Type B pancreatic cell (in vitro differentiated cells): ENCODE data around the gene TTLL11. TPM values are rescaled to one million over a fixed set of nuclear protein-coding genes. Genes with fewer than 3 reads are reported as not detected.
"Not testable (repeated sequence)": the region's sequence is repeated elsewhere in the genome, so short reads cannot be mapped to it uniquely, and the experiment has no call there.

Source experiments
- DNase-seq: peaks from one replicate; pipeline ENCODE4 v3.0.0; 2021; ENCODE audit warnings: mixed read lengths; ENCODE audit not compliant: unreplicated experiment; ENCODE audit errors: extremely low spot score
- H3K27ac Mint-ChIP-seq: 2 replicates; pipeline ENCODE4 v1.8.0; 2021; ENCODE audit warnings: mild to moderate bottlenecking, mixed read lengths
- H3K27me3 Mint-ChIP-seq: 2 replicates; pipeline ENCODE4 v1.8.0; 2021; ENCODE audit warnings: mixed read lengths
- H3K36me3 Mint-ChIP-seq: 2 replicates; pipeline ENCODE4 v1.8.0; 2021; ENCODE audit warnings: mixed read lengths
- H3K4me1 Mint-ChIP-seq: one replicate; pipeline ENCODE4 v1.8.0; 2021; ENCODE audit warnings: mixed read lengths; ENCODE audit not compliant: unreplicated experiment
- H3K4me3 Mint-ChIP-seq: 2 replicates; pipeline ENCODE4 v1.8.0; 2021; ENCODE audit warnings: mild to moderate bottlenecking, mixed read lengths
- H3K9me3 Mint-ChIP-seq: 2 replicates; pipeline ENCODE4 v1.8.0; 2021; ENCODE audit warnings: mixed read lengths
- CTCF ChIP-seq: fragments of 200-600 bp; sonication (generic); conservative IDR thresholded peaks from 2 replicates; pipeline ENCODE4 v1.5.0; 2021; ENCODE audit warnings: antibody characterized with exemption, mild to moderate bottlenecking
- total RNA-seq: library from RNA; stranded (reverse); gene quantifications from 2 replicates; pipeline ENCODE4 v1.2.1, GENCODE V29; 2021; ENCODE audit warnings: low replicate concordance

Gene TTLL11
- total RNA-seq, 1 donor from 2014 or later, result 8.6 TPM

GRCh38 chr9:121800376-121800775, 292.7 kb downstream of the TTLL11 start:
- H3K4me3 Mint-ChIP-seq, result no peak overlapping the region
- DNase-seq, result no peak
- no peak for TF ChIP-seq CTCF
- no peaks in the 10 kb centered on the region for H3K4me1 Mint-ChIP-seq
- no peaks in the 10 kb centered on the region for H3K36me3 Mint-ChIP-seq
- H3K27ac Mint-ChIP-seq, result no peak overlapping the region
- peaks cover 8% of the 10 kb centered on the region for H3K27me3 Mint-ChIP-seq
- peaks cover 11% of the 10 kb centered on the region for H3K9me3 Mint-ChIP-seq

GRCh38 chr9:121798941-121799340, 294.2 kb downstream of the TTLL11 start:
- Mint-ChIP-seq H3K27me3 (peaks cover 8% of the 10 kb centered on the region), H3K27ac (no peak overlapping the region), H3K4me3 (no peak overlapping the region), H3K4me1 (no peaks in the 10 kb centered on the region), H3K9me3 (peaks cover under 1% of the 10 kb centered on the region), H3K36me3 (no peaks in the 10 kb centered on the region)
- no peak for TF ChIP-seq CTCF
- no peak for DNase-seq

GRCh38 chr9:121797081-121797480, 296.0 kb downstream of the TTLL11 start:
- H3K27ac Mint-ChIP-seq, result no peak overlapping the region
- no peak for DNase-seq
- TF ChIP-seq CTCF, result no peak
- H3K4me1 Mint-ChIP-seq, result no peaks in the 10 kb centered on the region
- H3K4me3 Mint-ChIP-seq, result no peak overlapping the region
- H3K9me3 Mint-ChIP-seq, result no peaks in the 10 kb centered on the region
- peaks cover 8% of the 10 kb centered on the region for H3K27me3 Mint-ChIP-seq
- H3K36me3 Mint-ChIP-seq, result no peaks in the 10 kb centered on the region

DNA sequence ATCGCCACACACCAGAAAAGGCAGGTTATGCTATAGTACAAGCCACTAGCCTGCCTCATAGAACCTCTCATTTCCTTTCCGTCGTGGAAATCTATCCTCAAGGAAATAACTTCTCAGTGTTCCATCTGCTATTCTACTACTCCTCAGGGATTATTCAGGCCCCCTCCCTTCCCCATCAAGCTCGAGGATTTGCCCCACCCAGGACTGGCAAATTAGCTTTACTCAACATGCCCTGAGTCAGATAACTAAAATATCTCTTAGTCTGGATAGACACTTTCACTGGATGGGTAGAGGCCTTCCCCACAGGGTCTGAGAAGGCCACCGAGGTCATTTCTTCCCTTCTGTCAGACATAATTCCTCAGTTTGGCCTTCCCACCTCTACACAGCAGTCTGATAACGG, 298.8 kb downstream of the TTLL11 start:
- not testable (repeated sequence) for H3K4me3 Mint-ChIP-seq, H3K36me3 Mint-ChIP-seq, H3K9me3 Mint-ChIP-seq, DNase-seq, H3K27ac Mint-ChIP-seq, H3K4me1 Mint-ChIP-seq
- H3K27me3 Mint-ChIP-seq, result peaks cover 12% of the 10 kb centered on the region

DNA sequence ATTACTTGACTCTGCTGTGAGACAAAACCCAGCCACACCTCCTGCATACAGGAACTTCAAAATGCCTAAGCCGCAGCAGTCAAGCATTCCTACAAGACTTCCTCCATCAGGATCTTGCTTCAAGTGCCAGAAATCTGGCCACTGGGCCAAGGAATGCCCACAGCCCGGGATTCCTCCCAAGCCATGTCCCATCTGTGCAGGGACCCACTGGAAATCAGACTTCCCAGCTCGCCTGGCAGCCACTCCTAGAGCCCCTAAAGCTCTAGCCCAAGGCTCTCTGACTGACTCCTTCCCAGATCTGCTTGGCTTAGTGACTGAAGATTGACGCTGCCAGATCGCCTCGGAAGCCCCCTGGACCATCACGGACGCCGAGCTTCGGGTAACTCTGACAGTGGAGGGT, 300.6 kb downstream of the TTLL11 start:
- DNase-seq, H3K4me3 Mint-ChIP-seq, H3K4me1 Mint-ChIP-seq, H3K9me3 Mint-ChIP-seq, H3K36me3 Mint-ChIP-seq: not testable (repeated sequence)
- Mint-ChIP-seq H3K27ac (peak overlapping the region; percentile 48), H3K27me3 (peaks cover 12% of the 10 kb centered on the region)

DNA sequence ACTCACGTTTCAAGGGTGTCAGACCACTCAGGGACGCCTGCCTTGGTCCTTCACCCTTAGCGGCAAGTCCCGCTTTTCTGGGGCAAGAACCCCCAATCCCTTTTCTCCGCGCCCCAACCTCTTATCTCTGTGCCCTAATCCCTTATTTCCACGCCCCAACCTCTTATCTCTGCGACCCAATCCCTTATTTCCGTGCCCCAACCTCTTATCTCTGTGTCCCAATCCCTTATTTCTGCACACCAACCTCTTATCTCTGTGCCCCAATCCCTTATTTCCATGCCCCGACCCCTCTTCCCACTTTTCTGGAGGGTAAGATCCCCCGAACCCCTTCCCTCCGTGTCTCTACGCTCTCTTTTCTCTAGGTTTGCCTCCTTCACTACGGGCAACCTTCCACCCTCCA, 302.3 kb downstream of the TTLL11 start:
- no peak for TF ChIP-seq CTCF
- no peak for DNase-seq
- Mint-ChIP-seq H3K4me1 (no peaks in the 10 kb centered on the region), H3K4me3 (no peak overlapping the region), H3K9me3 (peaks cover 5% of the 10 kb centered on the region), H3K36me3 (no peaks in the 10 kb centered on the region), H3K27me3 (peaks cover 12% of the 10 kb centered on the region), H3K27ac (no peak overlapping the region)

DNA sequence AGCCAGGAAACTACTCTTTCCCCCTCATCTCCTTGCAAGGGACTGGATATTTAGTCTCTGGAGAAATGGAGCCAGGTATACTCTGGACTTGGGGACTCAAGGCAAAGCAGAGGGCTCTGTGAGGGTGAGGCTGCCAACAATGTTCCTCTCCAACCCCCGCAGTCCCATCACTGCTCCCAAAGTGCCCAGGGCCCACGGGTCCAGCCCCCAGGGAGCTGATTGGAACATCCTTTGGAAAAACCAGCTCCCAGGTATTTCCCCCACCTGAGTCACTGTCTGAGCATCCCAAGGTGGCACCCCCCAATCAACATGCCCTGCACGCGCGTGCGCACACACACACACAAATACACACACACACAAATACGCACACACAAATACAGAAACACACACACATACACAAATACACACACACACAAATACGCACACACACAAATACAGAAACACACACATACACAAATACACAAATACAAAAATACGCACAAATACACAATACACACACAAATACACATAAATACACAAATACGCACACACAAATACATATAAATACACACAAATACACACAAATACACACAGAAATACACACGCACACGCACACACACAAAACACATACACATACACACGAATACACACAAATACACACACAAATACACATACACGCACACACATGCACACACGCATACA, 304.3 kb downstream of the TTLL11 start:
- H3K27ac Mint-ChIP-seq, result no peak overlapping the region

More for the DNA sequence above, 304.3 kb downstream of the TTLL11 start:
- Mint-ChIP-seq H3K27me3 (peaks cover 12% of the 10 kb centered on the region), H3K9me3 (peaks cover 5% of the 10 kb centered on the region), H3K36me3 (no peaks in the 10 kb centered on the region), H3K4me1 (peaks cover 5% of the 10 kb centered on the region), H3K4me3 (no peak overlapping the region)
- DNase-seq, result no peak
- TF ChIP-seq CTCF, result no peak
